ENCODE data around the gene GGA2.

GGA2 gene

GRCh38 chr16:23436951-23437350, 73.3 kb downstream of the GGA2 start:
- Mint-ChIP-seq H3K36me3 (peaks cover 86% of the 10 kb centered on the region), H3K9me3 (no peaks in the 10 kb centered on the region), H3K4me1 (no peaks in the 10 kb centered on the region), H3K4me3 (no peak overlapping the region), H3K27ac (no peak overlapping the region)
- DNase-seq (ENCODE audit: low spot score in 2 of 2) (no peak), ATAC-seq (no peak)

- peak; percentile 86 for ATAC-seq
- peak; percentile 40 to 79 for DNase-seq (ENCODE audit: low spot score in 2 of 2)
- H3K4me1 Mint-ChIP-seq, result no peaks in the 10 kb centered on the region
- H3K4me3 Mint-ChIP-seq, result no peak overlapping the region
- no peak overlapping the region for H3K27ac Mint-ChIP-seq
- peaks cover 85% of the 10 kb centered on the region for H3K36me3 Mint-ChIP-seq
- no peaks in the 10 kb centered on the region for H3K9me3 Mint-ChIP-seq
Observed at GRCh38 chr16:23435500-23435899, 74.8 kb downstream of the GGA2 start.

GRCh38 chr16:23434380-23434779, 75.9 kb downstream of the GGA2 start:
- DNase-seq (ENCODE audit: low spot score in 2 of 2), result peak; percentile 4 to 54
- Mint-ChIP-seq H3K27ac (no peak overlapping the region), H3K4me1 (no peaks in the 10 kb centered on the region), H3K36me3 (peaks cover 85% of the 10 kb centered on the region), H3K4me3 (no peak overlapping the region), H3K9me3 (no peaks in the 10 kb centered on the region)
- ATAC-seq, result no peak

- Mint-ChIP-seq H3K4me1 (no peaks in the 10 kb centered on the region), H3K4me3 (no peak overlapping the region), H3K36me3 (peaks cover 81% of the 10 kb centered on the region), H3K27ac (no peak overlapping the region), H3K9me3 (no peaks in the 10 kb centered on the region)
- no peak for DNase-seq (ENCODE audit: low spot score in 2 of 2)
- no peak for ATAC-seq
Observed at GRCh38 chr16:23433261-23433920, 76.9 kb downstream of the GGA2 start.

GRCh38 chr16:23432176-23433128, 77.8 kb downstream of the GGA2 start:
- ATAC-seq, result no peak
- Mint-ChIP-seq H3K36me3 (peaks cover 76% of the 10 kb centered on the region), H3K27ac (no peak overlapping the region)

GRCh38 chr16:23428351-23428750, 81.9 kb downstream of the GGA2 start:
- no peak for ATAC-seq
- peaks cover 82% of the 10 kb centered on the region for H3K36me3 Mint-ChIP-seq
- no peak for DNase-seq (ENCODE audit: low spot score in 2 of 2)
- H3K4me1 Mint-ChIP-seq, result no peaks in the 10 kb centered on the region
- H3K4me3 Mint-ChIP-seq, result no peak overlapping the region
- H3K27ac Mint-ChIP-seq, result no peak overlapping the region
- no peaks in the 10 kb centered on the region for H3K9me3 Mint-ChIP-seq

More at GRCh38 chr16:23432176-23433128, 77.8 kb downstream of the GGA2 start:
- H3K9me3 Mint-ChIP-seq, result no peaks in the 10 kb centered on the region
- no peak for DNase-seq (ENCODE audit: low spot score in 2 of 2)
- H3K4me1 Mint-ChIP-seq, result no peaks in the 10 kb centered on the region
- H3K4me3 Mint-ChIP-seq, result no peak overlapping the region

- DNase-seq (ENCODE audit: low spot score in 2 of 2), result no peak
- H3K4me1 Mint-ChIP-seq, result no peaks in the 10 kb centered on the region
- no peak overlapping the region for H3K27ac Mint-ChIP-seq
- H3K36me3 Mint-ChIP-seq, result peaks cover 49% of the 10 kb centered on the region
- no peak overlapping the region for H3K4me3 Mint-ChIP-seq
- no peaks in the 10 kb centered on the region for H3K9me3 Mint-ChIP-seq
- ATAC-seq, result no peak
Observed at GRCh38 chr16:23424292-23424958, 85.9 kb downstream of the GGA2 start.

GRCh38 chr16:23423496-23424049, 86.7 kb downstream of the GGA2 start:
- no peak overlapping the region for H3K27ac Mint-ChIP-seq
- peaks cover 43% of the 10 kb centered on the region for H3K36me3 Mint-ChIP-seq
- no peak overlapping the region for H3K4me3 Mint-ChIP-seq
- no peaks in the 10 kb centered on the region for H3K4me1 Mint-ChIP-seq
- no peak for DNase-seq (ENCODE audit: low spot score in 2 of 2)
- H3K9me3 Mint-ChIP-seq, result no peaks in the 10 kb centered on the region
- ATAC-seq, result no peak

GRCh38 chr16:23420011-23420410, 90.3 kb downstream of the GGA2 start:
- Mint-ChIP-seq H3K27ac (no peak overlapping the region), H3K9me3 (no peaks in the 10 kb centered on the region), H3K4me1 (no peaks in the 10 kb centered on the region), H3K4me3 (no peak overlapping the region), H3K36me3 (peaks cover 43% of the 10 kb centered on the region)
- no peak for ATAC-seq
- DNase-seq (ENCODE audit: low spot score in 2 of 2), result no peak

GRCh38 chr16:23416816-23417215, 93.5 kb downstream of the GGA2 start:
- H3K4me3 Mint-ChIP-seq, result no peak overlapping the region
- ATAC-seq (no peak), DNase-seq (ENCODE audit: low spot score in 2 of 2) (no peak)
- peaks cover 53% of the 10 kb centered on the region for H3K36me3 Mint-ChIP-seq
- no peak overlapping the region for H3K27ac Mint-ChIP-seq
- no peaks in the 10 kb centered on the region for H3K4me1 Mint-ChIP-seq
- H3K9me3 Mint-ChIP-seq, result no peaks in the 10 kb centered on the region

- no peak overlapping the region for H3K27ac Mint-ChIP-seq
- no peak overlapping the region for H3K4me3 Mint-ChIP-seq
- H3K36me3 Mint-ChIP-seq, result peaks cover 70% of the 10 kb centered on the region
- no peaks in the 10 kb centered on the region for H3K9me3 Mint-ChIP-seq
- DNase-seq (ENCODE audit: low spot score in 2 of 2), result no peak
- no peaks in the 10 kb centered on the region for H3K4me1 Mint-ChIP-seq
- ATAC-seq, result no peak
Observed at GRCh38 chr16:23414731-23415130, 95.6 kb downstream of the GGA2 start.
